Right atrium auricular region (tissue), 2 donors: ENCODE measurements around the gene NDUFAF8. TPM values are rescaled to one million over a fixed set of nuclear protein-coding genes. Genes with fewer than 3 reads are reported as not detected.

Source experiments
- DNase-seq: peaks from one replicate; pipeline ENCODE4 v3.0.0-alpha.2; 2019; ENCODE audit warnings: low spot score
- H3K27ac ChIP-seq, 2 donors: fragments of 200-600 bp; sonication (generic); 1 replicate in 1 of 2; 2 replicates in 1 of 2; pipeline ENCODE4 v1.5.1; 2016 to 2019
- H3K27me3 ChIP-seq, 2 donors: fragments of 200-600 bp; sonication (generic); one replicate each; pipeline versions ENCODE4 v1.5.1 to v1.6.0; 2017 to 2019
- H3K36me3 ChIP-seq: fragments of 200-600 bp; sonication (generic); one replicate; pipeline ENCODE4 v1.5.1; 2016
- H3K4me1 ChIP-seq, 2 donors: fragments of 200-600 bp; sonication (generic); one replicate each; pipeline versions ENCODE4 v1.5.1 to v1.6.0; 2017 to 2019
- H3K4me3 ChIP-seq, 2 donors: fragments of 200-600 bp; sonication (generic); 1 replicate in 1 of 2; 2 replicates in 1 of 2; pipeline ENCODE4 v1.5.1; 2017 to 2019; ENCODE audit warnings: mild to moderate bottlenecking in 1 of 2, moderate library complexity in 1 of 2
- H3K9me3 ChIP-seq, 2 donors: fragments of 200-600 bp; sonication (generic); one replicate each; pipeline ENCODE4 v1.5.1; 2019
- total RNA-seq, 2 donors: library from RNA; depleted of rRNA; stranded (reverse); fragments of >200 nt; gene quantifications; one replicate each; pipeline ENCODE4 v1.1.0, GENCODE V29; 2016
- TF ChIP-seq, protein P1 (sequence below), 2 donors: fragments of 200-600 bp; sonication (generic); IDR thresholded peaks; one replicate each; pipeline ENCODE4 v1.5.1; 2019; ENCODE audit warnings: antibody characterized with exemption in 2 of 2

Gene NDUFAF8
- total RNA-seq, 2 donors from 2014 or later: 53.1 to 53.5 TPM

DNA sequence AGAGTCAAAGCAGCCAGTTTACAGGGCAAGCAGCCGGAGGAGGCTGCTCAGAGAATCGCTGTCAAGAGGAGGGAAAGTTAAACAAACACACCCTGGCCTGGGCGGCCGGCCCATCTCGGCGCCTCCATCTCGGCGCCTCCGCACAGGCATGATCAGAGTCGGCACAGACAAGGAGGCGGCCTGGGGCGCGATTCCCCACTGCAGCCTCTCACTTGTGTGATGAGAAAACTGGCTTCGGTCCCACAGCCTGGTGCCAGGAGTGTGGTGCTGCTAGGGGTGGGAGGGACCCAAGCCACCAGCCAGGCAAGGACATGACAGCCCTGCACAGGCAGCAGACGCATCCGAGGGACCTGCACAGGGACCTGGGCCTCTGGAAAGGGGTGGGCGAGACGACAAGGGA, 38.3 kb downstream of the NDUFAF8 start:
- peaks cover 0 to 22% of the 10 kb centered on the region in 2 donors for H3K4me1 ChIP-seq
- H3K27me3 ChIP-seq: no peaks in the 10 kb centered on the region
- TF ChIP-seq, protein P1, sequence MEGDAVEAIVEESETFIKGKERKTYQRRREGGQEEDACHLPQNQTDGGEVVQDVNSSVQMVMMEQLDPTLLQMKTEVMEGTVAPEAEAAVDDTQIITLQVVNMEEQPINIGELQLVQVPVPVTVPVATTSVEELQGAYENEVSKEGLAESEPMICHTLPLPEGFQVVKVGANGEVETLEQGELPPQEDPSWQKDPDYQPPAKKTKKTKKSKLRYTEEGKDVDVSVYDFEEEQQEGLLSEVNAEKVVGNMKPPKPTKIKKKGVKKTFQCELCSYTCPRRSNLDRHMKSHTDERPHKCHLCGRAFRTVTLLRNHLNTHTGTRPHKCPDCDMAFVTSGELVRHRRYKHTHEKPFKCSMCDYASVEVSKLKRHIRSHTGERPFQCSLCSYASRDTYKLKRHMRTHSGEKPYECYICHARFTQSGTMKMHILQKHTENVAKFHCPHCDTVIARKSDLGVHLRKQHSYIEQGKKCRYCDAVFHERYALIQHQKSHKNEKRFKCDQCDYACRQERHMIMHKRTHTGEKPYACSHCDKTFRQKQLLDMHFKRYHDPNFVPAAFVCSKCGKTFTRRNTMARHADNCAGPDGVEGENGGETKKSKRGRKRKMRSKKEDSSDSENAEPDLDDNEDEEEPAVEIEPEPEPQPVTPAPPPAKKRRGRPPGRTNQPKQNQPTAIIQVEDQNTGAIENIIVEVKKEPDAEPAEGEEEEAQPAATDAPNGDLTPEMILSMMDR (IDR thresholded peaks at IDR 0.05): no peak
- H3K36me3 ChIP-seq: peaks cover 40% of the 10 kb centered on the region
- H3K27ac ChIP-seq: peak overlapping the region; percentile 22 to 52
- no peaks in the 10 kb centered on the region for H3K9me3 ChIP-seq
- H3K4me3 ChIP-seq: peak overlapping the region in 1 of 2 donors; percentile 21
- DNase-seq: no peak

DNA sequence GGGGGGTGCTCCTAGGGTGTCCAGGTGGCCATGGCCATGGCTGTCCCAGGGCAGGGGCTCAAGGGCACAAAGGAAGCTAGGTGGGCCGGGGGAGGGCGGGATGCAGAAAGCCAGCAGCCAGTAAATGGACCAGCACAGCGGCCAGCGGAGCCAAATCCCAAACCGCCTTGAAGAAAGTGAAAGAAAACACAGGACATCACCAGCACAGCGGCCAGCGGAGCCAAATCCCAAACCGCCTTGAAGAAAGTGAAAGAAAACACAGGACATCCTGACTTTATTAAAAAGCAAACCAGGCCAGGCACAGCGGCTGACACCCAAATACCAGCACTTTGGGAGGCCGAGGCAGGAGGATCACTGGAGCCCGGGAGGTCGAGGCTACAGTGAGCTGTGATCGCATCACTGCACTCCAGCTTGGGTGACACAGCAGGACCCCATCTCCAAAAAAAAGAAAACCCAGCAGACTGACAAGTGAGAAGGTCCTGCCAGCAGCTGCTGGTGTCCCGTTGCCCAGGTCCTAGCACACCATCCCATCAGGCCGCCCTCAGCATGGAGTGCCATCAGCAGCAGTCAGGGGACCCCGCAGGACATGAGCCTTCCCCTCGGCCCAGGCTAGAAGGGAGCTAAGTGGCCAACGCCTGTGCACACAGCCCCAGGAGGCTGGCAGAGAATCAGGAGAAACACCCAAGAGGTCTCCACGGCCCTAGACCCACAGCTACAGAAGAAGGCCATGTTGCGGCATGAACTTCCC, 39.0 kb downstream of the NDUFAF8 start:
- Histone ChIP-seq H3K36me3 (peaks cover 46% of the 10 kb centered on the region), H3K27ac (peak overlapping the region; percentile 22 to 52), H3K4me3 (peak overlapping the region in 1 of 2 donors; percentile 21), H3K27me3 (no peaks in the 10 kb centered on the region), H3K4me1 (peaks cover 0 to 22% of the 10 kb centered on the region in 2 donors), H3K9me3 (no peaks in the 10 kb centered on the region)
- no peak for DNase-seq
- TF ChIP-seq, protein P1 (IDR thresholded peaks at IDR 0.05): no peak

DNA sequence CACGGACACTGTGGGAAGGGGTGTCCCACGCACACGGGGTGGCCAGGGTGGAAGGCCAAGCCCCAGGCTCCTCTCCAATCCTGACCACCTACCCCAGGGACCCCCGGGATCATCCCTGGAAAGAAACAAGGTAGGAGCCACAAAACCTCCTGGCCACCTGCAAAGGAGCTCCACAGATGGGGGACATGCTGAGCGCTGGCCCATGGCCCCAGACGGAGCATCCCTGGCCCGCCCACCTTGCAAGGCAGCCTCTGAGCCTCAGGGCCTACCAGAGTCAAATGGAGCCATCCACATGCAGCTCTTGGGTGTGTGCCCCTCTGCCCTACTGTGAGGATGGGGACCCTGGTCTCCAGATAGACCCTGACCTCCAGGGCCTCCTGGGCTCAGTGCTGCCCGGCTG, 39.7 kb downstream of the NDUFAF8 start:
- Histone ChIP-seq H3K27me3 (no peaks in the 10 kb centered on the region), H3K27ac (peak overlapping the region in 1 of 2 donors; percentile 52), H3K4me3 (no peak overlapping the region), H3K9me3 (no peaks in the 10 kb centered on the region), H3K4me1 (peaks cover 0 to 22% of the 10 kb centered on the region in 2 donors), H3K36me3 (peaks cover 42% of the 10 kb centered on the region)
- TF ChIP-seq, protein P1 (IDR thresholded peaks at IDR 0.05): no peak
- no peak for DNase-seq

DNA sequence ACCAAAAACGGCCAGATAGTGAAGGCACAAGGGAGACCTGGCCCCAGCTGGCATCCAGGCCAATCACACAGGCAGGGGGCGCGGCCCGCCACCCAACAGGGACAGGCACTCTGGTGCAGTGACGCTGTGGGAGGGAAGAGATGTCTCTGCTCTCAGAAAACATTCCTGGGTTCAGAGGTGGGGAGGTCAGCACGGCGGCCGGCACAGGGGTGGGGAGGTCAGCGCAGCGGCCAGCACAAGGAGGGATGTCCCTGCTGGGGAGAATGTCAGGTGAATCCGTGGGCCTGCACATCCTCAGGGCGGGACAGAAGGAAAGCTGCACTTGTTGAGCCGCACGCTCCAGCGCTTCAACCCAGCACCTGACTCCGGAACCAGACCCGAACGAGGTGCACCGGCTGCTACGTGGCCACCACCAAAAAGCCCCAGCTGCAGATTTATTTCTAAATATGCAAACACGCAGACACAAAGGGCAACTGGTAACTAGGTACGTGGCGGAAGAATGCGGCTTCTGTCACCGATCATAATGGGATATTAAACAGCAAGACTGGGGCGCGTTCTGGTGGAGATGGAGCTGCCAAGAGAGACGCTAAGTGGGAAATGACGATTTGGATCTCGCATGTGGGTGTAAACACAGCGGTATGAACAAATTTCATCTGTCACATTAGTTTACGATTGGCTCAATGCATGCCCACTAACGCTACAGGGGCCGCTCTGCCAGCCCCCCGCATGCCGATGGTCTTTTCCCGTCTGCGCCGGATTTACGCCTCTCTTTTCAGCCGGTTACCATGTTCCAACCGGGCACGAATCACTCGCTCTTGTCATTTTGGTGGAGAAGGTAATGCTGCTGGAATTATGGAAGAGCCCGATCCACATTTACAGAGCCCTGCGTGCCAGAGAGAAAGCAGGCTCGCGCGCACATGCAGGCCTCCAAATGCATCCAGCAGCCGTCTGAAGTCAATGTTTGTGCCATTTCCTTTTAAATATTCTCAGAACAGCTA, 40.5 kb downstream of the NDUFAF8 start:
- peaks cover 0 to 24% of the 10 kb centered on the region in 2 donors for H3K4me1 ChIP-seq
- no peaks in the 10 kb centered on the region for H3K27me3 ChIP-seq
- peaks cover 35% of the 10 kb centered on the region for H3K36me3 ChIP-seq
- DNase-seq: no peak
- H3K4me3 ChIP-seq: no peak overlapping the region
- no peaks in the 10 kb centered on the region for H3K9me3 ChIP-seq
- no peak overlapping the region for H3K27ac ChIP-seq
- TF ChIP-seq, protein P1 (IDR thresholded peaks at IDR 0.05): no peak

DNA sequence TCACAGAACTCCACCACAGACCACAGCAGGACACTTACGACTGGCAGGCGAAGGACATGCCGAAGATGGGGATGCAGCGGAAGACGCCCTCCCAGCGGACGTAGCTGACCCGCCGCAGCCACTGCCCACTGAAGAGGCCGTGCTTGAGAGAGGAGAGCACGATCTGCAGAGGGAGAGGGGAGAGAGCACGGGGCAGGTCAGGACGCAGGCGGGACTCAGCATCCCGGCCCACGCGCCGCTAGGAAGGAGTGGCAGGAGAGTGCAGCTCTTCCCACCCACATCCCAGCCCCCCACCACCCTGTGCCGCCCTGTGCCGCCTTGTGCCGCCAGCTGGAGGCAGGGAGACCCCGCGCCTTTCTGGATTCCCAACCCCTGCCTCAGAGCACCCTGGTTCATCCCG, 41.5 kb downstream of the NDUFAF8 start:
- Histone ChIP-seq H3K36me3 (peaks cover 26% of the 10 kb centered on the region), H3K9me3 (no peaks in the 10 kb centered on the region), H3K4me3 (no peak overlapping the region), H3K27me3 (no peaks in the 10 kb centered on the region), H3K27ac (no peak overlapping the region), H3K4me1 (peaks cover 0 to 34% of the 10 kb centered on the region in 2 donors)
- TF ChIP-seq, protein P1 (IDR thresholded peaks at IDR 0.05): no peak
- DNase-seq: no peak
